ENCODE results near the gene DSCAML1.

- TF ChIP-seq CTCF (IDR thresholded peaks at IDR 0.05; ENCODE audit: insufficient read depth, low read depth, low read length) (no peak), EZH2 (IDR thresholded peaks at IDR 0.05; ENCODE audit: insufficient read depth, low read length) (no peak)
These were observed 388.7 kb downstream of the DSCAML1 start for GRCh38 chr11:117408356-117408755.
